GM21515 (cell line): ENCODE measurements around the gene FBXO9.

ENCODE experiments used
- ATAC-seq: cut with Tn5 transposase; IDR thresholded peaks from one replicate; pipeline ENCODE4 v1.9.1; 2021; ENCODE audit not compliant: unreplicated experiment

The FBXO9 gene

GRCh38 chr6:53130569-53131290 lies 65.5 kb downstream of the FBXO9 start:
- no peak for ATAC-seq

- ATAC-seq = no peak
These were observed 68.8 kb downstream of the FBXO9 start for GRCh38 chr6:53133961-53134360.

- no peak for ATAC-seq
These were observed 69.5 kb downstream of the FBXO9 start for GRCh38 chr6:53134601-53135235.

GRCh38 chr6:53136000-53136609 lies 70.9 kb downstream of the FBXO9 start:
- no peak for ATAC-seq

- no peak for ATAC-seq
These were observed 74.7 kb downstream of the FBXO9 start for GRCh38 chr6:53139841-53140413.

- ATAC-seq = no peak
These were observed 77.6 kb downstream of the FBXO9 start for GRCh38 chr6:53142810-53143209.

GRCh38 chr6:53143710-53144109 lies 78.5 kb downstream of the FBXO9 start:
- no peak for ATAC-seq

- no peak for ATAC-seq
These were observed 79.6 kb downstream of the FBXO9 start for GRCh38 chr6:53144802-53145201.

GRCh38 chr6:53148684-53149083 lies 83.5 kb downstream of the FBXO9 start, which contains the start of gene GCM1:
Gene GCM1 (minus strand): TSS chr6:53148841. CDS start chr6:53145632, 3,209 bp downstream.
- ATAC-seq = no peak
